HG03280 (cell line): ENCODE results near the gene LAG3.

Experiments used
- ATAC-seq: cut with Tn5 transposase; IDR thresholded peaks from one replicate; pipeline ENCODE4 v1.9.1; 2021; ENCODE audit warnings: mild to moderate bottlenecking, moderate library complexity; ENCODE audit not compliant: unreplicated experiment

The LAG3 gene

DNA sequence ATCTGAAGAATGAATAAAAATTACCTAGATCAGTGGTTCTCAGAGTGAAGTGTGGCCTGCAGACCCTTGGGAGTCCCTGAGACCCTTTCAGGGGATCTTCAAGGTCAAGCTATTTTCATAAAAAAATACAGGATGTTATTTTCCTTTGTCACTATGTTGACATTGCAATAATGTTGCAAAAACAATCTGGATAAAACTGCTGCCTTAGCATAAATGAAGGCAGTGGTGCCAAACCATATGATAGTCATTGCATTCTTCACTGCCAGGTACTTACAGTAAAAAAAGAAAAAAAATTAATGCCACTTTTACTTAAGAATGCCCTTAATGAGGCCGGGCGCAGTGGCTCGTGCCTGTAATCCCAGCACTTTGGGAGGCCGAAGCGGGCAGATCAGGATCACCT, 15.0 kb downstream of the LAG3 start:
- no peak for ATAC-seq

DNA sequence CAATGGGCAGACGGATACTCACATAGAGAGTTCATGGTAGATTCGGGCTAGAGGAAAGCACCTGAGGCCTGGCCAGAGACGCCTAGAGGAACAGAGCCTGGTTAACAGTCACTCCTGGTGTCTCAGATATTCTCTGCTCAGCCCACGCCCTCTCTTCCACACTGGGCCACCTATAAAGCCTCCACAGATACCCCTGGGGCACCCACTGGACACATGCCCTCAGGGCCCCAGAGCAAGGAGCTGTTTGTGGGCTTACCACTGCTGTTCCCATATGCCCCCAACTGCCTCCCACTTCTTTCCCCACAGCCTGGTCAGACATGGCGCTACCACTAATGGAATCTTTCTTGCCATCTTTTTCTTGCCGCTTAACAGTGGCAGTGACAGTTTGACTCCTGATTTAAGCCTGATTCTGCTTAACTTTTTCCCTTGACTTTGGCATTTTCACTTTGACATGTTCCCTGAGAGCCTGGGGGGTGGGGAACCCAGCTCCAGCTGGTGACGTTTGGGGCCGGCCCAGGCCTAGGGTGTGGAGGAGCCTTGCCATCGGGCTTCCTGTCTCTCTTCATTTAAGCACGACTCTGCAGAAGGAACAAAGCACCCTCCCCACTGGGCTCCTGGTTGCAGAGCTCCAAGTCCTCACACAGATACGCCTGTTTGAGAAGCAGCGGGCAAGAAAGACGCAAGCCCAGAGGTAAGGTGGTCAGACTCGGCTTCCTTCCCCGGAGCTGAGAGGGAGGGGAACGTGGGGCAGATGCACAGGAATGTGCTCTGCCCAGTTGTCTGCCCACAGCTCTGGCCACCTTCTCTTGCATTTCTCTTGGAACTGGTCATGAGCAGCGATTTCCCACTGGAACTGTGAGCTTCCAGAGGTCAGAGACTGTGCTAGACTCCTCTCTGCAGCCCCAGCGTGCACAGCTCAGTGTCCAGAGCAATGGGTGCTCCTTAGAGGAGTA, 16.9 kb downstream of the LAG3 start, which contains the start of gene CD4:
CD4 (plus strand) TSS at position 557 of the 953 bp plus-strand sequence. CDS start 10,611 bp downstream, outside the sequence.
- ATAC-seq = no peak

DNA sequence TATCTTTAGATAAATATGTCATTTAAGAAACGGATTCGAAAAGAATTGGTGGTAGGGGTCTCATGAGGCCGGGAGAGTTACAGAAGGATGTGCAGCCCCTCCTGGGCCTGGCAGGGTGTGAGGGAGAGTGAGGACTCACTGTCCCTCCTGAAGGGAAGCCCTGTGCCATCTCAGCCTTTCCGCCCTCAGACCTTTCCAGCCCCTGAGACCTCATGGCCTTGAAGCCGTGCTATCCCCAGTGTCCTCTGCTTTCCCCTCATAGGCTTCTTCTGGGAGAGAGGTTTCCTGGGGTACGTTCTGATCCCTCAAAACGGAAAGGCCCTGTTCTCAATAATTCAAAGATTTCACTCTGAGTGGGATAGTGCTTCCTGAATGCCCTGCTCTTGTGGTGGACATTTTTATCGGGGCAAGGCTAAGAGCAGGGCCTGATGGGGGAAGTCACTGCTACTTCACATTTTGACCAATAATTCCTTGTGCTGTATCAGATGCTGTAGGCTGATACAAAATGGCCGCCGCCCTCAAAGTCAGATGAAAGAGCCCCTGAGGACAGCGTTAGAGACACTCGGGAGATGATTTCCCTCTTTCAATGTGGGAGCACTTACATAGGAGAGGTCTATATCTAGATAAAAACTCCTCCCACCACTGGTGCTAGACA, 18.3 kb downstream of the LAG3 start:
- no peak for ATAC-seq

DNA sequence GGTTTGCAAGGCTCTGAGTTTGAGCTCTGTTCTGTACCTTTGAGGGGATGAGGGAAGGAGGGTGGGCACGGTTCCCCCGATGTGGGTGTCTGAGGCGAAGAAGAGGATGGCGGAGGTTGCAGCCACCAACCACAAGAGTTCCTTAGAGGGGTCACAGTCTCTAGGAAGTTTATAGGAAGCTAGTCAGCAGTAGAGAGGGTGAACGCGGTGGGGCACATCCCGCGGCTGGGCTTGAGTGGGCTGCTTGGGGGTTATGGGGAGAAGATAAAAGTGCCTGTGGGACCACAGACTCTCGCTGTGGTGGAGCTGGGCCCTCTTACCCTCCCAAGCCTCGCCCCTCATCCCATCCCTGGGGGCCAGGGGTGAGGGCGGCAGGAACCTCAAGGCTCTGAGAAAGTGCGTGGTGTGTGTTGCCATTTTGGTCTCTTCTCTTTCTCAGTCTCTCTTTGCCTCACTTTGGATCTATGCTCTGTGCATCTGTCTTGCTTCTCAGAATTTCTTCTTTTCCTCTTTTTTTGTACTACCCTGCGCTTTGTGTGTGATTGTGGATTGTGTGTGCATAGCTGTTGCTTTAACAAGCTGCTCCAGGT, 19.7 kb downstream of the LAG3 start:
- no peak for ATAC-seq

DNA sequence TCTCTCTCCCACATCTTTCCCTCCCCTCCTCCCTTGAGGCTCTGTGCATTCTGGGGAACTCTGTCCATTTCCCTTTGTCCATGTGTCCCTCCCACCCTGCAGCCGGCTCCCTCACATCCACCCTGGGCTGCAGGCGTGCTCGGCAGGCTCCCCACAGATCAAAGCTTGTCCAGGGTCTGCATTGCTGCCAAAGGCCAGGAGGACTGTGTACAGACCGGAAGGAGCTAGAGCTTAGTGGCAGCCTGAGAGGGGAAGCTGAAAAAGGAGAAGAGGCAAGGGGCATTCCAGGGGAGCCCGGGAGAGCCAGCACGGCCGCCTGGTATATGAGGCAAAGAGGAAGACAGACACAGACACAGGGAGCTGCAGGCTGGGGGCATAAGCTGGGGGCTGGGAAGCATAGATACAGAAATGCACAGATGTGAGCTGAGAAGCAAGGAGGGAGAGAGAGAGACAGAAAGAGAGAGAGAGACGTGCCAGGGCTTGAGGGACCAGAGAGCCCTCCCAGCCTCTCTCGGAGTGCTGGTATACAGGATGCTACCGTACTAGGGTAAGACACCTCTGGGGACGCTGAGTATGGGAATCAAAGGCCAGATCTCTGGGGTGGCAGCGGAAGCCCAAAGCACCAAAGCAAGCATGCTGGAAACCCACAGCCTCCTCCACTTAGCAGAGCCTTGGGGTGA, 20.3 kb downstream of the LAG3 start:
- ATAC-seq = no peak

DNA sequence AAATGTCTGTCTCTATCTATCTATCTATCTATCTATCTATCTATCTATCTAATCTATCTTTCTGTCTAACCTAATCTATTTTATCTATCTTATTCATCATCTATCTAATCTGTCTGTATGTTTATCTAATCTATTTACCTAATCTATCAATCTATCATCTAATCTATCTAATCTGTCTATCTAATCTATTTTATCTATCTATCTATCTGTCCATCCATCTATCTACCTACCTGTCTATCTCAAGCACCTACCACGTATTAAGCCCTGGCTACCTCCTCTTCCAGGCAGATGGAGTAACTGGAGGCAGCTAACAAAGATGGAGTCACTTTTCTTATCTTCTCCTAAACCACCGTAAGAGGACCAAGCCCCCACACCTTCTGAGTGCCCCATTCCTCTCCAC, 22.8 kb downstream of the LAG3 start:
- no peak for ATAC-seq

DNA sequence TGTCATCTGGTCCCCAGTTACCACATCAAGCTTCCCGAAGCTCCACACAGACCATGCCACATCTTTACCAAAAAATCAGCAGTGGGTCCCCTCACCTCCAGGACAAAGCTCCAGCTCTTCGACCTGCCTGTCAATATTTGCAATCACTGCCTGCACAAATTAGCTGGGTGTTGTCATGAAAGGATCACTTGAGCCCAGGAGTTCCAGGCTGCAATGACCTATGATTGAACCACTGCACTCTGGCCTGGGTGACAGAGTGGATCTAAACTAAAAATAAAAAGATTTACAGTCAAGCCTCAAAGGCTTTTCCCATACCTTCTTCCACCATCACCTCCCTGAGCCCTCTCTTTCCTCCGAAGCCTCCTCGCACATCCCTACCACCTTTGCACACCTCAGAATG, 24.3 kb downstream of the LAG3 start:
- no peak for ATAC-seq

DNA sequence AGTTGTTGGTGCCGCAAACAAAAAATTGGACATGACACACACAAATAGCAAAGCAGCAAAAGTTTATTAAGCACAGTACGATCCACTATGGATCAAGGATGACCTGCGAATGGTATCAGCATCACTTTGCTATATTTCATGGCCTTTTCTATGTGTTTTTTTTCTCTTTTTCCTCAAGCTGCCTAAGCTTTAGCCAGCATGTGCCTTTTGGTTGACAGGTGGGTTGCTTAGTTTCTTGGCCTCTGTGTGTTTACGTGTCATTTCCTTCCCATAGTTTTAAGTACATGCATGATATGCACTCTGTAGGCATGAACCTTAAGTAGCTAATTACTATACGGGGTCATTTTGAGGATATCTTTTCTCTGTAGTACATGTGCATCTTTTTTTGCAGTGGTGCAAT, 26.8 kb downstream of the LAG3 start:
- no peak for ATAC-seq

DNA sequence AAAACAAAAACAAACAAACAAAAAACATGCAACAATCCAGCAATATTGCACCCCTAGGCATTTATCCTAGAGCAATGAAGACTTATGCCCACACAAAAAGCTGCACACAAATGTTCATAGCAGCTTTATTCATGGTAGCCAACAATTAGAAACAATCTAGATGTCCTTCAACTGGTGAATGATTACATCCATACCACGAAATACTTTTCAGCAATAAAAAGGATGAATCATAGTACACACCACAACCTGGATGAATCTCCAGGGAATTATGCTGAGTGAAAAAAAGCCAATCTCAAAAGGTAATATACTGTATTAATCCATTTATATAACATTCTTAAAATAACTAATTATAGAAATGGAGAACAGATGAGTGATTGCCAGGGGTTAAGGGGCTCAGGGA, 34.9 kb downstream of the LAG3 start:
- no peak for ATAC-seq

DNA sequence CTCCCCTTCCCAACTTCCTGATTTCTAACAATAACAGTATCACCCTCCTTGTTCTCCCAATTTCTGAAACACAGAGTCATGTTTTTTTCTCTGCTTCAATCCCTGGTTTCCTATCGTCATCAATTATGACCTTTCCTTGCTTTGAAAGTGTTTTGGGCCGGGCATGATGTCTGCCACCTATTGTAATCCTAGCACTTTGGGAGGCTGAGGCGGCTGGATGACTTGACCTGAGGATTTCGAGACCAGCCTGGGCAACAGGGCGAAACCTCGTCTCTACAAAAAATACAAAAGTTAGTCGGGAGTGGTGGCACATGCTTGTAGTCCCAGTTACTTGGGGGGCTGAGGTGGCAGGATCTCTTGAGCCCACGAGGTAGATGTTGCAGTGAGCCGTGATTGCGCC, 36.7 kb downstream of the LAG3 start:
- ATAC-seq = no peak

DNA sequence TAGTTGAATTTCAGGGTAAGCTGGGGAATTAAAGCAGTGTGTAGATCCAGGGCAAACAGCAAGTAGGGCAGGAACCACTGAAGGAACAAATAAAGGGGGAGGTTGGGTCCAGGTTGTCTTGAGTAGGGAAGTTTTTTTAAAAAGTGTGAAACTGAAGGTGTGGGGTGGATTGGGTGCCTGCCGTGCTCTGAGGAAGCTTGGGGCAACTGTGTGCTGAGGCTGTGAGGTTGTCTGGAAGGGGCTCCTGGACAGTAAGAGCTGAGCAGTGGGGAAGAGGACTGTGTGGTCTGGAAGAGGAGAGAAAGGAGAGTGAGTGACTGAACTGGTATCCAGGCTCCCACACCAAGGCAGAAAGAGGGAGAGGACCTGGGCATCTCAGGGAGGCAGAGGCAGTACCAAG, 38.4 kb downstream of the LAG3 start:
- ATAC-seq = no peak

DNA sequence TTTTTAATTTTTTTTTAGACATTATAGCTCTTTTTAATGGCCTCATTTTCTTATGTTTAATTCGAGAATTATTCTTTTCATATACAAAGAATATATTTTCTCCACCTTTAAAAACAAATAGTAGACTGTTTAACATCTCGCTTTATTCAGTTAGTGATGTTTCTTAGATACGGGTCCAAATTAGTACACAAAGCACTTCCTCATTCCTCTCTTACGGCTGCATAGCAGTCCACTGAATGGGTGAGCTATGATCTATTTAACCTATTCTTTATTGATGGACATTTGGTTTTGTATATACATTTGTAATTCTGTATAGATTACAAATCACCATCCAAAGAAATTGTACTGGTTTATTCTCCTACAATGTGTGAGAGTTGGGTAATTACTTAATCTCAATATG, 41.0 kb downstream of the LAG3 start:
- no peak for ATAC-seq

DNA sequence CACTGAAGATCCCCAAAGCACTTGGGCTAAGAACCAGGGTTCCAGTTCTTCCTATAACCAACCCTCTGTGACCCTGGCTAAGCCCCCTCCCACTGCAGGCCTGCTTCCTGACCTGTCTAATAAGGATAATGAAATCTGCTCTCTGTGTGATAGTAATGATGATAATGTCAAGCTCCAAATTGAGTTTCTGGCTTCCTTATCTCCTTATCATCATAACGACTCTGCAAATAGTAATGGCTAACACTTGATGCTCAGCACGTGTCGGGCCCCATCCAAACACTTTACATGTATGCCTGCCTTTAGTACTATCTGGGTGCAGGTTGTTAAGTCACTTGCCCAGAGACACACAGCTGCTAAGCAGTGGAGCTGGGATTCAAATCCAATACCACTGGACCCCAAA, 44.3 kb downstream of the LAG3 start:
- ATAC-seq = no peak

DNA sequence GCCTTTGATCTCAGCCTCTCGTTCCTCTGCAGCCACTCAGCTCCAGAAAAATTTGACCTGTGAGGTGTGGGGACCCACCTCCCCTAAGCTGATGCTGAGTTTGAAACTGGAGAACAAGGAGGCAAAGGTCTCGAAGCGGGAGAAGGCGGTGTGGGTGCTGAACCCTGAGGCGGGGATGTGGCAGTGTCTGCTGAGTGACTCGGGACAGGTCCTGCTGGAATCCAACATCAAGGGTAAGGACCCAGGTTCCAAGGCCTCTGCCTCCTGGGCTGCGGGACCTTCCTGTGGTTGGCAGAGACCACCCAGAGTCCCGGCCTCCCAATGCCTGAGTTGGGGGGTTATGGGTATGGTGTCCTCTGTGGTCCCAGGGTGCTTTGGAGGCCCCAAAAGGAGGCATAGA, 44.8 kb downstream of the LAG3 start:
- ATAC-seq = no peak

DNA sequence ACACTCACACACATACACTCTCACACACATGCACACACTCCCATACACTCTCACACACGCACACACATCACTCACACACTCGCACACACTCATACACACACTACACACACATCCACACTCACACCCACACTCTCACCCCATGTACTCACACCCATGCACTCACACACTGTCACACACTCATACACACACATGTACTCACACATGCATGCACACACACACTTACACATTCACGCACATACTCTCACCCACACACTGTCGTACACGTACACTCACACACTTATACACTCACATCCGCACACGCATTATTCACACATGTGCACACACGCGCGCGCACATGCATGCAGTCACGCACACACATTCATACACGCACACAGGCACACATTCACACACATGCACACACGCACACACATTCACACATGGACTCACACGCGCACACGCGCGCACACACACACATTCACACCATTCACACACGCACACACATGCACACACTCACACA, 45.4 kb downstream of the LAG3 start:
- no peak for ATAC-seq

DNA sequence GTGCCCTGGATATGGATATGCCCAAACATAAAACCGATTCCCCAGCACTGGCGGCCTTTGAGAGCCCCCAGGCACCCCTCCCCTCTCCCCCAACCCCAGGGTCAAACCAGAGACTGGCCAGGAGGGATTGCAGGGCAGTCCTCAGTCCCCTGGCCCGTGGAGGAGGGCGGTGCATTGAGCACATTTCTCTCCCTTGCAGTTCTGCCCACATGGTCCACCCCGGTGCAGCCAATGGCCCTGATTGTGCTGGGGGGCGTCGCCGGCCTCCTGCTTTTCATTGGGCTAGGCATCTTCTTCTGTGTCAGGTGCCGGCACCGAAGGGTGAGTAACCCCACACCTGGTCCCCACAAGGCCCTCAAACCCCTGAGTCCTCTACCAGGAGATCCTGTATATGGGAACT, 45.9 kb downstream of the LAG3 start:
- no peak for ATAC-seq

DNA sequence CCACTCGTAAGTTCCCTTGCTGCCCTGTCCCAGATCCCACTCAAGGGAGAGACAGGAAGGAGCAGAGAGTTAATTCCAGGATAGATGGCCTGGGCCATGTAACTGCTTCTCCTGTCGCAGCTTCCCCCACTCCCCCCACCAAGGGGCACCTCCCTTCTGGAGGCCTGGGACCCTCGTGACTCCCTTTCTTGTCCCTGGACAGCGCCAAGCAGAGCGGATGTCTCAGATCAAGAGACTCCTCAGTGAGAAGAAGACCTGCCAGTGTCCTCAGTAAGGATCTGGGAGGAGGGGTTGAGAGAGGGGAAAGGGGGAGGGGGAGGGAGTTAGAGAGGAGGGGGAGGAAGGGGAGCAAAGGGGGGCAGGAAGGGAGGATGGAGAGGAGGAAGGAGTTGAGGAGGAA, 46.3 kb downstream of the LAG3 start:
- no peak for ATAC-seq

DNA sequence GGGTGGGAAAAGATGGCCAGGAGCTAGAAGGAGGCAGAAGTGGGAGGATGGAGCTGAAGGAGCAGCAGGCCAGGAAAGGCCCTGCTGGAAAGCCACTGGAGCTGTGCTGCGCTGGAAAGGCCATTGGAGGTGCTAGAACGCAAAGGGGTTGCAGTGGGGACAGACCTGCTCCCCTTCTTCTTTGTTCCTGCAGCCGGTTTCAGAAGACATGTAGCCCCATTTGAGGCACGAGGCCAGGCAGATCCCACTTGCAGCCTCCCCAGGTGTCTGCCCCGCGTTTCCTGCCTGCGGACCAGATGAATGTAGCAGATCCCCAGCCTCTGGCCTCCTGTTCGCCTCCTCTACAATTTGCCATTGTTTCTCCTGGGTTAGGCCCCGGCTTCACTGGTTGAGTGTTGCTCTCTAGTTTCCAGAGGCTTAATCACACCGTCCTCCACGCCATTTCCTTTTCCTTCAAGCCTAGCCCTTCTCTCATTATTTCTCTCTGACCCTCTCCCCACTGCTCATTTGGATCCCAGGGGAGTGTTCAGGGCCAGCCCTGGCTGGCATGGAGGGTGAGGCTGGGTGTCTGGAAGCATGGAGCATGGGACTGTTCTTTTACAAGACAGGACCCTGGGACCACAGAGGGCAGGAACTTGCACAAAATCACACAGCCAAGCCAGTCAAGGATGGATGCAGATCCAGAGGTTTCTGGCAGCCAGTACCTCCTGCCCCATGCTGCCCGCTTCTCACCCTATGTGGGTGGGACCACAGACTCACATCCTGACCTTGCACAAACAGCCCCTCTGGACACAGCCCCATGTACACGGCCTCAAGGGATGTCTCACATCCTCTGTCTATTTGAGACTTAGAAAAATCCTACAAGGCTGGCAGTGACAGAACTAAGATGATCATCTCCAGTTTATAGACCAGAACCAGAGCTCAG, 47.0 kb downstream of the LAG3 start:
- no peak for ATAC-seq

DNA sequence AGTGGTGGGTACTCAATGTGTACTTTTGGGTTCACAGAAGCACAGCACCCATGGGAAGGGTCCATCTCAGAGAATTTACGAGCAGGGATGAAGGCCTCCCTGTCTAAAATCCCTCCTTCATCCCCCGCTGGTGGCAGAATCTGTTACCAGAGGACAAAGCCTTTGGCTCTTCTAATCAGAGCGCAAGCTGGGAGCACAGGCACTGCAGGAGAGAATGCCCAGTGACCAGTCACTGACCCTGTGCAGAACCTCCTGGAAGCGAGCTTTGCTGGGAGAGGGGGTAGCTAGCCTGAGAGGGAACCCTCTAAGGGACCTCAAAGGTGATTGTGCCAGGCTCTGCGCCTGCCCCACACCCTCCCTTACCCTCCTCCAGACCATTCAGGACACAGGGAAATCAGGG, 47.8 kb downstream of the LAG3 start:
- ATAC-seq = no peak
